Measurements from ENCODE around the gene TEX38. TPM values are rescaled to one million over a fixed set of nuclear protein-coding genes. Genes with fewer than 3 reads are reported as not detected.

TEX38 gene
- total and polyA plus RNA-seq, 2 experiments from 2014 or later: not detected

- TF ChIP-seq NANOG (IDR thresholded peaks at IDR 0.05; ENCODE audit: borderline replicate concordance) (no peak), EZH2phosphoT487 (IDR thresholded peaks at IDR 0.05; ENCODE audit: unreplicated experiment) (no peak), CREB1 (CRISPR knock-in tag; IDR thresholded peaks at IDR 0.05; ENCODE audit: low read depth) (no peak), POLR2AphosphoS5 (IDR thresholded peaks at IDR 0.05; ENCODE audit: low read depth) (no peak), CTCF (conservative IDR thresholded peaks at IDR 0.05; ENCODE audit: low read depth in 2 of 2) (no peak), REST (IDR thresholded peaks at IDR 0.05; ENCODE audit: unreplicated experiment) (no peak), ZNF114 (CRISPR knock-in tag; IDR thresholded peaks at IDR 0.05) (no peak), STAT1 (IDR thresholded peaks at IDR 0.05; ENCODE audit: unreplicated experiment) (no peak), ZNF331 (CRISPR knock-in tag; IDR thresholded peaks at IDR 0.05; ENCODE audit: low read depth) (no peak), ZNF462 (CRISPR knock-in tag; IDR thresholded peaks at IDR 0.05) (no peak), EZH2 (IDR thresholded peaks at IDR 0.05; ENCODE audit: low read depth, unreplicated experiment) (no peak), ETS1 (IDR thresholded peaks at IDR 0.05) (no peak)
- H3K4me1 ChIP-seq (ENCODE audit: insufficient read depth): no peaks in the 10 kb centered on the region
- no peaks in the 10 kb centered on the region for H3K9me2 ChIP-seq (ENCODE audit: insufficient read depth)
- H3K27me3 ChIP-seq (ENCODE audit: insufficient read depth): no peaks in the 10 kb centered on the region
- no peaks in the 10 kb centered on the region for H3F3A ChIP-seq (replicated peaks; ENCODE audit: low read depth)
- ATAC-seq: no peak
- peaks cover 11% of the 10 kb centered on the region for H3K79me2 ChIP-seq (replicated peaks; ENCODE audit: insufficient read depth)
- H3K9me3 Mint-ChIP-seq: no peaks in the 10 kb centered on the region
- no peak overlapping the region for H2AFZ ChIP-seq
- H3K4me2 ChIP-seq: no peak overlapping the region
- H3K27ac ChIP-seq (ENCODE audit: low read depth): no peak overlapping the region
- no peak overlapping the region for H3K4me3 ChIP-seq
- H3K27me3 Mint-ChIP-seq (ENCODE audit: insufficient read depth, low read depth, poor library complexity): no peaks in the 10 kb centered on the region
- no peak for DNase-seq (ENCODE audit: low spot score)
- peaks cover 12% of the 10 kb centered on the region for H4K20me1 ChIP-seq (replicated peaks; ENCODE audit: insufficient read depth)
- H3K27ac Mint-ChIP-seq: peak overlapping the region; percentile 7; the same call in 1 of the 2 replicates
- H3K36me3 ChIP-seq (ENCODE audit: insufficient read depth): peaks cover 21% of the 10 kb centered on the region
- H3K36me3 Mint-ChIP-seq (ENCODE audit: low read depth): peaks cover 24% of the 10 kb centered on the region
- H3K4me3 Mint-ChIP-seq: no peak overlapping the region
- no peaks in the 10 kb centered on the region for H3K4me1 Mint-ChIP-seq
These were observed 25.4 kb downstream of the TEX38 start for GRCh38 chr1:46697053-46697452.
